GM21381 (cell line): ENCODE results near the gene COL8A2.
A peak's percentile ranks its signal among the peaks of the same experiment; 100 is the strongest.
"Not testable (repeated sequence)": the region's sequence is repeated elsewhere in the genome, so short reads cannot be mapped to it uniquely, and the experiment has no call there.

Source experiments
- ATAC-seq: cut with Tn5 transposase; IDR thresholded peaks from one replicate; pipeline ENCODE4 v1.9.1; 2021; ENCODE audit warnings: mild to moderate bottlenecking, moderate library complexity; ENCODE audit not compliant: unreplicated experiment

The COL8A2 gene

DNA sequence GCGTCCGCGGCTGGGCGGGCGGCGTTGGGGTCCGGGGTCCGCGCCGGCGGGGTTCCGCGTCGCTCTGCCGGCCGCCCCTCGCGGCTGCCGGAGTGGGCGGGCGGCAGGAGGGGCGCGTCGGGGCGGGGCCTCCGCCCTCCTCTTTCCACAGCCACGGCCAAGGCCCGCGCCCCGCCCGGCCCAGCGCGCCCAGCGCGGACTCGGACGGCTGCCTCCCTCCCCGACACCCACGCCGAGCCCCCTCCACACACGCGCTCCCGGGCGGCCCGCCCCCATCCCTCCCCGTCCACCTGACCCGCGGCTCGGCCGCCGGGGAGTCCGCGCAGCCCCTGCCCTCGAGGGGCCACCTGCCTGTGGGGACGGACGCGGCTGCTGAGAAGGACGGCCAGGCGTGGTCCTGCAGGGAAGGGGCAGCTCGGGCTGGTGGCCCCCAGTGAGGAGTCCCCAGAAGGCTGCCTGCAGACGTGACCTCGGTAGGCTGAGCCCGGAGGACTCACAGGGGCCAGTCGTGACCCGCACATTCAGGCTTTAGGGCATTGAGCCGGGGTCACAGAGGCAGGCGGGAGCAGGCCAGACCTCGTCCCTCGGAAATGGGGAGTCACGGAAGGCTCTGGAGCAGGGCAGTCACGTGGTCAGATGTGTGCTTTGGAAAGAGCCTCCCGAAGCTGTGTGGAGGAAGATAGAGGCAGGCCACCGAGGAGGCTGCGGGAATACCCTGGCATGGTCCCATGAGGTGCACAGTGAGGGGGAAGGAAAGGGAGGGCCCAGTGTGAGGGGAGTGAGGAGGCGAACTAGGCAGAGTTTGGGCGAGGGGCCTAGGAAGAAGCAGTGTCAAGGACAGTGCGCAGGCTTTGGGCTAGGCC, at the start of gene COL8A2:
TSS of gene COL8A2 (minus strand) at position 94 of the 863 bp plus-strand sequence. CDS start 24,980 bp downstream, outside the sequence.
- no peak for ATAC-seq

- ATAC-seq: no peak
Measured at GRCh38 chr1:36174713-36175112, 49.7 kb upstream of the COL8A2 start.

DNA sequence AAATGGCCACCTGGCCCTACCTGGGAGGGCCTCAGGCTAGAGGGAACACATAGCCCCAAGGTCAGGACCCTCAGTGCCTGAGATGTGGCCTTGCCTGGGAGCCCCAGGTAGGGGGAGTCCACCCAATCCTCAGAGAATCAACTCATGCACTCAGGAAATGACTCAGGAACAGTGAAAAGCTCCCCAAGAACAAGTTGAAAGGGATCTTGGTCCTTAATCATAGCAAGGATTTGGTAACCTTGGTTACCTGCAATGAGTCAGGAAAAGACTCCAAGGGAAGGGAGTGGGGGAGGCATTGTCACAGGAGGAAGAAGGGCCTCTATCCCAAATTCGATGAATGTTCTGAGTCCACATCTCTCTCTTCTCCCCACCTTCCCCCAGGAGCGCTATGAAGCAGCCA, 48.0 kb upstream of the COL8A2 start:
- no peak for ATAC-seq

- ATAC-seq: no peak
Measured at GRCh38 chr1:36172017-36172747, 47.2 kb upstream of the COL8A2 start.

DNA sequence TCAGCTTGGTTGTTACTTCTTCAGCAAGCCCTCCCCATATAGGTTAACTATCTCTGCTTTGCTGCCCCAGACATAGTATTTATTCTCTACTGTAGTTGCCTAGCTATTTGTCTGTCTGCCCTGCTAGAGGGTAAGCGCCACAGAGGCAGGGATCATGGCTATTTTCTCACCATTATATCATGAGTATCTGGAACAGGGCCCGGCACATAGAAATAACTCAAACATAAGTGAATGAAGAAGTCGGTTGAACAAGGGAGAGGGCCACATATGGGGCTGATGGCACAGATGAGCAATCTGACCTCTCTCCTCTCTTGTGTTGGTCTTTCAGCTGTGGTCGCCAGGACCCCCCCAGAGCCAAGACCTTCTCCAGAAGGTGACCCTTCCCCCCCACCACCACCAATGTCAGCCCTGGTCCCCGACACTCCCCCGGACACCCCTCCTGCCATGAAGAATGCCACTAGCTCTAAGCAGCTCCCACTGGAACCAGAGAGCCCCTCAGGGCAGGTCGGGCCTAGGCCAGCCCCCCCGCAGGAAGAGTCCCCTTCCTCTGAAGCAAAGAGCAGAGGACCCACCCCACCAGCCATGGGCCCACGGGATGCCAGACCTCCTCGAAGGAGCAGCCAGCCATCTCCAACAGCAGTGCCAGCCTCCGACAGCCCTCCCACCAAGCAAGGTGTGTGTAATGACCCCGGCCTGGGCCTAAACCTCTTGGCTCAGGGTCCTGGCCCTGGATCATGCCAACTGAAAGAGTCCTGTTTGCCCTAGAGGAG, 45.8 kb upstream of the COL8A2 start:
- no peak for ATAC-seq

DNA sequence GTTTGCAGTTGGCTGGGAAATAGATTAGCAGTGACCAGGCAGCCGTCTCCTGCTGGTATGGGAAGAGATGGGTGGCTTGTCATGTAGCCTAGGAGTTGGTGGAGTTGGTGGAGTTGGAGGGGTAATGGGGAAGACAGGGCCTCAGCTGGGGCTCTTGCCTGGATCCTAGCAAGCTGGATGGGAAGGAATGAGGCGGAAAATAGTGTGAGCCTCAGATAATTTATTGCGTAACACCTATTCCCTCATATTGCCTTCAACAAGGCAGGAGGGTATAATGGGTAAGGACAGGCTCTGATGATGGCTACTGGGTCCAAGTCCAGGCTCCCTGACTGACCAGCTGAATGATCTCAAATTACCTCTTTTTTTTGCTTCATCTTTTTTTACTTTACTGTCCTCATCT, 43.5 kb upstream of the COL8A2 start:
- no peak for ATAC-seq

GRCh38 chr1:36166938-36167905, 42.2 kb upstream of the COL8A2 start:
- no peak for ATAC-seq

DNA sequence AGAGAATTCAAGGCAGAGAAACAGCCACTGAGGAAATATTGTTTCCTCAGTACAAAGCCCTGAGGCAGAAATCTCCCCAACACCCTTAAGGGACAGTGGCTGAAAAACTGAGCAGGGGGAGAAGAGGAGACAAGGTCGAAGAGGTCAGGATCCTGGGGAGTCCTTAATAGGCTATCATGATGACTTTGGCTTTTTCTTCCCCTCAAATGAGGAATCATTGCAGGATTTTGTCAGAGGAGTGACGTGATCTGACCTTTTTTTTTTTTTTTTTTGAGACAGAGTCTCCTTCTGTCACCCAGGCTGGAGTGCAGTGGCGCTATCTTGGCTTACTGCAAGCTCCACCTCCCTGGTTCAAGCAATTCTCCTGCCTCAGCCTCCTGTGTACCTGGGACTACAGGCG, 41.1 kb upstream of the COL8A2 start:
- no peak for ATAC-seq

GRCh38 chr1:36165145-36165544, 40.1 kb upstream of the COL8A2 start:
- ATAC-seq: no peak

DNA sequence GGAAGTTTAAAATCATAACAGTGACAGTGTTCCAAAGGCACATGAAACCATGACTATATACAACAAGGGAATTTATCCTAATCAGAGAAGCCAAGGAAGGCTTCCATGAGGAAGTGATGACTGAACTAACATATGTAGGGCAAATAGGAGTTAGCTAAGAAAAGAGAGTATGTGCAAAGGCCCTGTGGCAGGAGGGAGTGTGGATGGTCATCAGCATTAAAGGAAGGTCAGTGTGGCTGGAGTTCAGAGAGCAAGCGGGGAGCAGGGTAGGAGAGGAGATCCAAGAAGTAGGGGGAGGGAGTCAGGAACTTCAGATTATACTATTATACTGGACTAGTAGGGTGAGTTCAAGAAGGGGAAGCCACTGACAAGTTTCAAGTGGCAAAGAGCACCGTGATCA, 39.3 kb upstream of the COL8A2 start:
- ATAC-seq: no peak

DNA sequence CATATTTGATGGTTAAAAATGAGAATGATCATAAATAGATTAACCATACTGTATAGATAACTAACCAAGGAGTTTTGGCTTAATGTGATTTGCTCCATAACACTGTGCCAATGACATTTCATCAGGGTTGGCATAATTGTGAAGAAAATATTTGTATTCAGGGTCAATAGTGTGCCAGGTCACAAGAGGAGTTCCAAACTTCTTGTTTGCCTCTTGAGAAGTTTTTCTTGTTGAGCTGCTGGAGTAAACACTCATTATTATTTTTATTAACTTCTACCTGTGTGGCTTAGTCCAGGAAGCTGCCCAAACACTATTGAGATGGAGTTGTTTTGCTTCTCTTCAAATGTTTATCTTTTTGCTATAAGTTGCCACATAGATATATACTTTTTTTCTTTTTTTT, 38.4 kb upstream of the COL8A2 start:
- ATAC-seq: no peak

DNA sequence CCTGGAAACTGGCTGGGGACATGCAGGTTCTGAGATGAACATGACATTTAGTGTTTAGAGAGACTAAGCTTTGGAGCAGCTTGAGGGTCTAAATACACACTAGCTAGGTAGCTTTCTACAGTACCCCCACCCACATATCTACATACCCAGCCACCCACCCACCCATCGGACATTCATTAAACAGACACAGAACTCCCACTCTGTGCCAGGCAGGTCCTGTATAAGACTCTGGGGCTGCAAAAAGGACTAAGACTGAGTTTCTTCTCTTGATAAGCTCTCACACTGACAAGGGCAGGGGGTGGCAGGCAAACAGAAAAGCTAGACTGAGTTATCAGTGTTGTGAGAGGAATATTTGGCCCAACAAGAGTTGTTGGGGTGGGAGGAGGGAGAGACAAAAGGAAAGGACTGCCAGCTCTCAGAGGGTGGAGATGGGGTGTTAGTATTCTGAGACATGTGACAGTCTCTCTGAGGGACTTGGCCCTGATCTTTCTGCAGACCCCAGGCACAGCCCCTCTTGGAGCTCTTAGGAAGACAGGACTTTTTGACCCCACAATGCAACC, 37.7 kb upstream of the COL8A2 start:
- ATAC-seq: no peak

DNA sequence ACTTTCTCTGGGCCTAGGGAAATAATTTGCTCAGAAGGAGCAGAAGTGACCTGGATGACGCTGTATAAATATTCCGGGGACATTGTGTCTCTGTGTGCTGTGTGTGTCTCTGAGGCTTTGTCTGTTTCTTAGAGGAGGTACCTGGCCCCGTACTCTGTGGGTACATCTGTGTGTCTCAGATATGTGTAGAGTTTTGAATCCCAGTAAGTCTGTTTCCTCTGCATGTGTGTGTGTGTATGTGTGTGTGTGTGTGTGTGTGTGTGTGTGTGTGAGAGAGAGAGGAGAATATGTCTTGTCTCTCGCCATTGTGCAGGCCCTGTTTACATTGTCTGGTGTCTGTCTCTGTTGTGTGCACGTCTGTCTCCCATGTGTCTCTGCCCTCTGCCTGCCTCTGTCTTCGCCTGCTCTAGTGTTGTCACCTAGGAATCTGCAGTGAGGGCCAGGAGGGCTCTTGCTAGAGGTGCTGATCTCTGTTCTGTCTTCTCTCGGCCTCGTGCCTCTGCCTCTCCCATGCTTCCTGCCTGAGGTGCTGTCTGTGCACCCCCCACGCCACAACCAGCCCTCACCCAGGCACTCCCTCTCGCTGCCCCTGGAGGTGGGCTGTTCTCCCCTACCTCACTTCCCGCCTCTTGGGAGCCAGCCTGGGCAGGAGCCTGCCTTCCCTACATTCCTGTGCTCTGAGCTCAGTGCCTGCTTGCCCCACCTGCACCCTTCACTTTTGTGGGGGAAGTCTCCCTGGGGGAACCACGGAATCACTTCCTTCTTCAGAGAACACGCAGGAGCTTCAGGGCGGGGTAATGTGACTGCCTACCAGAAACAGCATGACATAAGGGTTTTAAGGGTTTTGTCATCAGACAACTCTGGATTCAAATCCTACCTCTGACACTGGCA, 36.9 kb upstream of the COL8A2 start:
- ATAC-seq: no peak

DNA sequence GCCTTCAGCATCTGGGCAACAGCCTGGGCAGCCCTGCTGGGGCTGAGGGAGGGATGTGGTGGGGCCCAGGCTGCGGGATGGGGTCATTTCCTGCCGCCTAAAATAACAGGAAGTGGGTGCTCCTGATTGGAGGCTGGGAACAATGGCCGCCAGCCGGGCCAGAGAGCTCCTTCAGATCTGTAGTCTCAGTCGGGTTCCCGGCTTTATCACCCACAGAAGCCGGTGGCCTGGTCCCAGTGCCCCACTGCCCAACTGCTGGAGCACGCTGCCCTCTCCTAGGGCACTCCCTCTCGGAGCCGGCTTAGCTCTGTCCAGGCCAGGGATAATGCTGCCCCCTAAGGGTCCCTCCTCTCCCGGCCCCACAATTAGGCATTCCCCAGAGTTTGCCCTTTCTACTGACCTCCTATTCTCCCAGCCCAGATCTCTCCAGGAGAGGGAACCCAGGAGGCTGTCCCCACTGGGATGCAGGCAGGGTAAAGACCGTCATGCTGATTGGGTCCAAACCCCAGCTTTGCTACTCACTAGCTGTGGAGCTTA, 36.0 kb upstream of the COL8A2 start:
- ATAC-seq: peak; percentile 36

GRCh38 chr1:36160388-36160948, 35.4 kb upstream of the COL8A2 start:
- ATAC-seq: no peak

DNA sequence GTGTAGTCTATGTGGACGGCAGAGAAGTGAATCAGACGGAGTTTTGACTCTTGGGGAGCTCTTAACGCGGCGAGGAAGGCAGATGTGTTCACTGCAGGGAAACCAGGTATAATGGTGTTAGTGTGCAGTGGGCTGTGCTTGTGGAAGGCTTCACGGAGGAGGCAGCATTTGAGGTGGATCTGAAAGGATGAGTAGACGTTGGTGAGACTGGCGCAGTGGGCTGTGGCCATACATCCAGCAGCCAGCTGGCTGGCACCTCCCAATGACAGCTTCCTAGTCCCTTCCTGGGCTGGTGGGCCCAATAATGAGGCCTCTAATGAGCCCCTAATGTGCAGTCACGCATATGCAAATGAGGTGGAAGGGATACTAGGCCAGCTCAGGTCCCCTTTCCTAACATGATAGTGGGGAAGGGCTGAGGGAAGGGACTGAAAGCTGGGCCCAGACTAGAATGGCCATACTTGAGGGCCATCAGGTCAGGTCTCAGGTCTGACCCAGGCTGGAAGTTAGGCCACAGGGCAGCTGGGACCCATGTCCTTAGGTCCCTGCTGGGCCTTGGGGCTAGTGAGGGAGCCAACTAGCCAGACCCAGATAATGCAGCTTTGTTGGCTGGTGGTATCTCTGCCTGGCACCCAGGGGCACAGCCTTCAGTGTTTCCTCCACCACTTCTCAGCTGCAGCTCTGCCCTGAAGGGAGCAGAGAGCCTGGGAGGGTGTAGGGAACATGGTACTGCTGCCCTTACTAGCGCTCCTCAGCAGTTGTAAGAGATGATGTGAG, 34.8 kb upstream of the COL8A2 start:
- ATAC-seq: no peak

GRCh38 chr1:36158827-36159252, 33.8 kb upstream of the COL8A2 start:
- ATAC-seq: not testable (repeated sequence)
